HEK293T (cell line): Measurements from ENCODE around the gene KLHL28.

Experiments
- CTCF ChIA-PET: fragments of 350-600 bp; formaldehyde crosslinking; extraction: SDS; loops from one replicate; lab custom pipeline; 2021; ENCODE audit warnings: antibody characterized with exemption, inconsistent platforms; lab: Yijun Ruan, JAX
- POLR2A ChIA-PET: fragments of 350-600 bp; formaldehyde crosslinking; extraction: SDS; loops from one replicate; lab custom pipeline; 2020; ENCODE audit warnings: antibody characterized with exemption, inconsistent platforms; lab: Yijun Ruan, JAX
- DNase-seq: peaks from one replicate; pipeline ENCODE4 v3.0.0; 2012; ENCODE audit warnings: mixed read lengths; ENCODE audit errors: extremely low spot score
- ARNT ChIP-seq: fragments of 450-650 bp; IDR thresholded peaks from 2 replicates; pipeline ENCODE4 v1.6.1; 2017; ENCODE audit warnings: mild to moderate bottlenecking
- BHLHE40 ChIP-seq: fragments of 450-650 bp; IDR thresholded peaks from 2 replicates; pipeline ENCODE4 v1.6.1; 2016; ENCODE audit warnings: mild to moderate bottlenecking, moderate library complexity, borderline replicate concordance
- CTBP1 ChIP-seq: fragments of 450-650 bp; IDR thresholded peaks from 2 replicates; pipeline ENCODE4 v1.6.1; 2016; ENCODE audit warnings: borderline replicate concordance
- ELF4 ChIP-seq: fragments of 450-650 bp; IDR thresholded peaks from 2 replicates; pipeline ENCODE4 v1.6.1; 2017; ENCODE audit warnings: antibody characterized with exemption
- FOXA1 ChIP-seq: fragments of 450-650 bp; IDR thresholded peaks from 2 replicates; pipeline ENCODE4 v1.6.1; 2016; ENCODE audit warnings: mild to moderate bottlenecking
- FOXK2 ChIP-seq: fragments of 450-650 bp; IDR thresholded peaks from 2 replicates; pipeline ENCODE4 v1.6.1; 2016; ENCODE audit warnings: mild to moderate bottlenecking
- FOXM1 ChIP-seq: fragments of 450-650 bp; IDR thresholded peaks from 2 replicates; pipeline ENCODE4 v1.6.1; 2017; ENCODE audit warnings: mild to moderate bottlenecking, borderline replicate concordance
- HDGF ChIP-seq: fragments of 450-650 bp; IDR thresholded peaks from 2 replicates; pipeline ENCODE4 v1.6.1; 2017; ENCODE audit warnings: antibody characterized with exemption, borderline replicate concordance
- L3MBTL2 ChIP-seq: fragments of 450-650 bp; conservative IDR thresholded peaks from 2 replicates; pipeline ENCODE4 v1.6.1; 2016; ENCODE audit warnings: mild to moderate bottlenecking
- LEF1 ChIP-seq: fragments of 450-650 bp; IDR thresholded peaks from 2 replicates; pipeline ENCODE4 v1.6.1; 2017; ENCODE audit warnings: mild to moderate bottlenecking, borderline replicate concordance
- NFRKB ChIP-seq: fragments of 450-650 bp; IDR thresholded peaks from 2 replicates; pipeline ENCODE4 v1.6.1; 2016; ENCODE audit warnings: mild to moderate bottlenecking, moderate library complexity
- PKNOX1 ChIP-seq: fragments of 450-650 bp; IDR thresholded peaks from 2 replicates; pipeline ENCODE4 v1.6.1; 2016
- SP1 ChIP-seq: fragments of 450-650 bp; IDR thresholded peaks from 2 replicates; pipeline ENCODE4 v1.6.1; 2017
- SUZ12 ChIP-seq: fragments of 450-650 bp; IDR thresholded peaks from 2 replicates; pipeline ENCODE4 v1.6.1; 2016; ENCODE audit warnings: mild to moderate bottlenecking
- TARDBP ChIP-seq: fragments of 450-650 bp; IDR thresholded peaks from 2 replicates; pipeline ENCODE4 v1.6.1; 2016
- ZNF384 ChIP-seq: fragments of 450-650 bp; IDR thresholded peaks from 2 replicates; pipeline ENCODE4 v1.6.1; 2016

The KLHL28 gene

DNA sequence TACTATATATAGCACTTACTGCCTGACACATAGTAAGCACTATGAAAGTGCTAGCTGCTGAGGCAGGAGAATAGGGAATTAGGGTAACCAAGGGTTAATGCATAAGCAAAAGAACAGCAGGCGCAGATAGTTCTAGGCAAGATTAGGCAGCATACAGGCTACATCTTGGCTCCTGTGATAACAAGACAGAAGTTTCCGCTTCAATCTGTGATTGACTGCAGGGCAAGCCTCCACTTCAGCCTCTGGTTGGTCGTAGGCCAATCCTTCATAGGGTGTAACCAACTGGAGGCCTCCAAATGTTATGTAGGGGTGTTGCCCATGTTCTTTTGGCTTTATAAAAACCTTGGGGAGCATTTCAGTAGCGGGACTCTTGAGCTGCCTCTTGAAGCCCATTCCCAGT lies 46.9 kb downstream of the KLHL28 start:
- no peak for DNase-seq
- ChIA-PET POLR2A (no interaction called here), CTCF (interaction anchor here (1.2 kb wide), 1 partner anchor 51 kb away, joined by 3 read pairs; no protein-coding TSS in a partner anchor)
- peak; percentile 43; the same call in 1 of the 2 replicates for TF ChIP-seq PKNOX1
- TF ChIP-seq L3MBTL2: no peak

DNA sequence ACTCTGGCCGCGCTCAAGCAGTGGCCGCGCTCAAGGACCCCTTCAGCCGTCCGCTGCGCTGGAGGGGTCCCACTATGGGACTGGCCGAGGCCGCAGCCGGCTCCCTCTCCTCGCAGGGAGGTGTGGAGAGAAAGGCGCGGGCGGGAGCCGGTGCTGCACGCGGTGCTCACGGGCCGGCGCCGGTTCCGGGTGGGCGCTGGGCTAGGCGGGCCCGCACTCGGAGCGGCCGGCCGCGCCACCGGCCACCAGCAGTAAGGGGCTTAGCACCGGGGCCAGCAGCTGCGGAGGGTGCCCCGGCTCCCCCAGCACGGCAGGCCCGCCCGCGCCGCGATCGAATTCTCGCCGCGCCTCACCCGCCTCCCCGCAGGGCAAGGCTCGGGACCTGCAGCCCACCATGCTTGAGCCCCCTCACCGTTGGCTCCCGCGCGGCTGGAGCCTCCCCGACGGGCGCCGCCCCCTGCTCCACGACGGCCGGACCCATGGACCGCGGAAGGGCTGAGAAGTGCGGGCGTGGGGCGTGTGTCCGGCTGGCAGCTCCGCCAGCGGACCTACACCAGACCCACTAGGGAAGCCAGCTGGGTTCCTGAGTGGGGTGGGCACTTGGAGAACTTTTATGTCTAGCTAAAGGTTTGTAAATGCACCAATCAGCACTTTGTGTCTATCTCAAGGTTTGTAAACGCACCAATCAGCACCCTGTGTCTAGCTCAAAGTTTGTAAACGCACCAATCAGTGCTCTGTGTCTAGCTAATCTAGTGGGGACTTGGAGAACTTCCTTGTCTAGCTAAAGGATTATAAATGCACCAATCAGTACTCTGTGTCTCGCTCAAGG lies 49.5 kb downstream of the KLHL28 start:
- CTCF ChIA-PET: interaction anchor here (1.2 to 1.8 kb wide), 2 partner anchors 10 to 176 kb away, joined by 3 to 7 read pairs; no protein-coding TSS in a partner anchor
- TF ChIP-seq FOXM1 (no peak), ARNT (no peak), NFRKB (no peak), HDGF (no peak)
- DNase-seq: no peak
- POLR2A ChIA-PET: interaction anchor here (1.0 to 2.2 kb wide), 2 partner anchors 172 to 224 kb away, joined by 3 to 7 read pairs; partner anchors contain the start of gene PRPF39

DNA sequence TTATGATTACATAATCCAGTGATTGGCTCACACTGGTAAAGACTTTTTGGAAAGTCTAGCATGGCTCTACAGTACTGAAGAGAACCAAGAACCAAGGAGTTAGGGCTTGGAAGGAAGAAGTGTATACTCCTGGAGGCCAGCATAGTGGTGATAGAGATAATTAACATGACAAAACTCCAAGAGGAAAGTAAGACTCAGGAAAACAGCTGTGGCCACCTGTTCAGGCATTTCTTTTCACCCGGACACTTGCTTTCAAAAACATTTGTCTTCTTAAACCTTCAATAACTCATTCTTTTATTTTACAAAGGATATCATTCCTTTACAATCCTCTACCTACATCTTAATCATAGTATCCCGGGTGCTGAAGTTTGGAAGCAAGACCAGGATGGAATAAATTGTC lies 50.9 kb downstream of the KLHL28 start:
- CTCF ChIA-PET: no interaction called here
- DNase-seq: no peak
- POLR2A ChIA-PET: no interaction called here
- TF ChIP-seq SUZ12 (no peak), FOXM1 (no peak), FOXA1 (no peak), ARNT (no peak), NFRKB (no peak), SP1 (no peak), ELF4 (no peak), LEF1 (no peak), L3MBTL2 (no peak), ZNF384 (no peak), CTBP1 (no peak), BHLHE40 (no peak), HDGF (no peak), PKNOX1 (no peak), FOXK2 (no peak), TARDBP (no peak)

- TF ChIP-seq ELF4 (no peak), CTBP1 (no peak), L3MBTL2 (no peak)
- ChIA-PET POLR2A (no interaction called here), CTCF (interaction anchor here (1.9 kb wide), 1 partner anchor 12 kb away, joined by 7 read pairs; no protein-coding TSS in a partner anchor)
- no peak for DNase-seq
These were observed 60.1 kb downstream of the KLHL28 start for GRCh38 chr14:44901696-44902095.

DNA sequence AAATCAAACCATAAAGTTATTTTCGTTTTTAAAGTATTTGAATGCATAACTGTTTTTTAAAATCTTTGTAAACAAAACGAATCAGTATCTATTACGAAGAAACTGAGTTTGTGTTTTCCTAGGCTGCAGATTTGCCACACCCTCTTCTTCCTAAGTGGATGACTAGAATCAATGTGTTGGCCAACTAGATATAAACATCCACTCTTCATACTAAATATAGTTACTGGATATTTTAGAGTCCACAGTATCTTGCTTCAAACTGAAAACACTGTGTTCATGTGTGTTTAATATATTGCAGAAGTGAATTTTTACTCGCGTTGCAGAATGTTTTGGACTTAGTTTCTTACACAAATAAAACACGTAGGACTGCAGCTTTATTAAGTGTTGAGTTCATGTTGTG lies 63.2 kb downstream of the KLHL28 start:
- POLR2A ChIA-PET: no interaction called here
- CTCF ChIA-PET: no interaction called here
- TF ChIP-seq ELF4 (no peak), SP1 (no peak), L3MBTL2 (no peak), SUZ12 (no peak), CTBP1 (no peak), HDGF (no peak), BHLHE40 (no peak), LEF1 (no peak), FOXA1 (no peak)
- DNase-seq: no peak

GRCh38 chr14:44897845-44898151 lies 63.9 kb downstream of the KLHL28 start:
- POLR2A ChIA-PET: interaction anchor here (1.0 kb wide), 1 partner anchor 10 kb away, joined by 3 read pairs; no protein-coding TSS in a partner anchor
- no peak for DNase-seq
- peak; percentile 60 for TF ChIP-seq L3MBTL2
- TF ChIP-seq ARNT: no peak
- no peak for TF ChIP-seq ELF4
- no peak for TF ChIP-seq PKNOX1
- TF ChIP-seq FOXM1: no peak
- CTCF ChIA-PET: no interaction called here
